ENCODE data around the gene VAC14.

GRCh38 chr16:70736465-70737376, 64.2 kb downstream of the VAC14 start:
- TF ChIP-seq CTCF (IDR thresholded peaks at IDR 0.05; ENCODE audit: insufficient read depth, low read length) (no peak), SPI1 (IDR thresholded peaks at IDR 0.05; ENCODE audit: borderline replicate concordance, low read depth) (no peak), REST (IDR thresholded peaks at IDR 0.05; ENCODE audit: insufficient replicate concordance, low read depth) (no peak), POLR2AphosphoS5 (IDR thresholded peaks at IDR 0.05; ENCODE audit: low read depth) (no peak)
